HL-60/S4 treated with phorbol 12-myristate 13-acetate at 8.2 ng/mL for 4 days and 3 days (cell line): ENCODE results near the gene MMP12.
"Not testable (repeated sequence)": the region's sequence is repeated elsewhere in the genome, so short reads cannot be mapped to it uniquely, and the experiment has no call there.

Experiments used
- in situ Hi-C: fragments of 300-500 bp; cut with MboI; formaldehyde crosslinking; loops from 2 replicates; pipeline ENCODE4 v1.15.0; 2022; ENCODE audit warnings: low sequenced_read_pairs

The MMP12 gene

DNA sequence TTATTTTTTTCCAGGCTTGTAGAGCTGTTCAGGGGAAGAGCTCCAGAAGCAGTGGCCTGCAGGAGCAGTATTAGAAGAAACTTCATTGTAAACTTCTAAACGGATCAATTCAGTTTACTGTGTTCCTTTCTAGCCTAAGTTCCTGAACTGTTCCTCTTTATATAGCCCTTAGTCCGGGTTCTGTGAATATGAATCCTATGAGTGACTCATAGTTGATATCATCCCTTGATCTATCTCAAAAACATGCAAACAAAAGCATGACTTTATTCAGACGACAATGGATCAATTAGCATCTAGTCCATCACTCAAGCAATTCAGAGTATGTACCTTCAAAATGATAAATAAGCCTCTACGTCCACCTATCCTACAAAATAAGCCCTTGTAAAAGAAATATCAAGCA lies at the start of gene MMP12:
Gene MMP12 (minus strand): TSS at position 131 of the 400 bp plus-strand sequence. CDS start 45 bp downstream, at position 86.
- in situ Hi-C loops, result no loop called here

DNA sequence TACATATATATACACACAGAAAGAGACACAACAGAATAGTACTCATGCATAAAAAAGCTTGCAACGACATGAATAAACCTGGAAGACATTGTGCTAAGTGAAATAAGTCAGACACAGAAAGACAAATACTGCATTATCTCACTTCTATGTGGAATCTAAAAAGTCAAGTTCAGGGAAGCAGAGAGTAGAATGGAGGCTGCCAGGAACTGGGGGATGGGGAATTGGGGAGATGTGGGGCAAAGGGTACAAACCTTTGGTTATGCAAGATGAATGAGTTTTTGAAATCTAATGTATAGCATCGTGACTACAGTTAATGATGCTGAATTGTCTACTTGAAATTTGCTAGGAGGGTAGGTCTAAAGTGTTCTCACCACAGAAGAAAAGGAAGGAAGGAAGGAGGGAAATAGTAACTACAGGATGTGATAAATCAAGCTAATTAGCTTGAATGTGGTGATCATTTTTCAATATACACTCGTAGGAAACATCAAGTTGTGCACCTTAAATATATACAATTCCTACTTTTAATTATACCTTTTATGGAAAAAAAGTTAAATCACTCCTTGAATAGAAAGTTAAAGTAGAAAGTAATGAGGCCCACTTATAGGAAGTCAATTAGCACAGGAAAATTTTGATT lies 46.9 kb upstream of the MMP12 start:
- in situ Hi-C loops, result no loop called here

DNA sequence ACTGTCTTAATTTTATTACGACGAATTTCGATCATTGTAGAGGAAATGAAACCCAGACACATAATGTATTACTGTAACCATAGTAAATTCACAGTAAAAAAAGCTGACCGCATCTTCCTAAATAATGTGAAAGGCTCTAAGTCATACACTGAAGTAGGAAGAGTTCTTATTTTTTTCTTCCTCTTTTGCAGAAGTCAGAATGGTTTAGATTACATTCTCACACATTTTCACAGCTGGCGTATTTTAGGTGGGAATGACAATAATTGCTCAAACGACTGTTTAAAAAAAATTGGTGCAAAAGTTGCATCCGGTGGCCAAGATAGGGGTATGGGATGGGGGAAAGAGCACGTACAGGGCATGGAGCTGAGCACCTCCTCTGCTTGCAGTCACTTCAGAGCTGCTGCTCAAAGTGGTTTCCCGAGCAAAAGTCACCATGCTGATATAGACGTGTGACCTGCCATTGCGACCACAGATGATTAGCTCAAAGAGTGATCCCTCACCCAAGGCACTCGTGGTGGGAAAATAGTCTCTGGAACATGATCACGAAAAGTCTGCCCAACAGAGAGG lies 45.4 kb upstream of the MMP12 start:
- in situ Hi-C loops, result no loop called here

DNA sequence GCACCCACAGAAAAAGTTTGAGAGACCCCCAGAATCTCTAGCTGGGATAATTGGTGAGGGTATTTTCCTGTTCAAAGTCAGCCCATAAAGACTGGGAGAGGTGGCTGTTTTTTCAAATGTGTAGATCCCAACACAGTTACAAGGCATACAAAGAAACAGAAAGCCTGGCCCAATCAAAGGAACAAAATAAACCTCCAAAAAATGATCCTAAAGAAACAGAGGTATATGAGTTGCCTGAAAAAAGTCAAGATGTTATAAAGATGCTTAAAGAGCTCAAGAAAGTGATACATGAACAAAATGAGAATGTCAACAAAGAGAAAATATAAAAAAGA lies 40.2 kb upstream of the MMP12 start:
- in situ Hi-C loops, result no loop called here

DNA sequence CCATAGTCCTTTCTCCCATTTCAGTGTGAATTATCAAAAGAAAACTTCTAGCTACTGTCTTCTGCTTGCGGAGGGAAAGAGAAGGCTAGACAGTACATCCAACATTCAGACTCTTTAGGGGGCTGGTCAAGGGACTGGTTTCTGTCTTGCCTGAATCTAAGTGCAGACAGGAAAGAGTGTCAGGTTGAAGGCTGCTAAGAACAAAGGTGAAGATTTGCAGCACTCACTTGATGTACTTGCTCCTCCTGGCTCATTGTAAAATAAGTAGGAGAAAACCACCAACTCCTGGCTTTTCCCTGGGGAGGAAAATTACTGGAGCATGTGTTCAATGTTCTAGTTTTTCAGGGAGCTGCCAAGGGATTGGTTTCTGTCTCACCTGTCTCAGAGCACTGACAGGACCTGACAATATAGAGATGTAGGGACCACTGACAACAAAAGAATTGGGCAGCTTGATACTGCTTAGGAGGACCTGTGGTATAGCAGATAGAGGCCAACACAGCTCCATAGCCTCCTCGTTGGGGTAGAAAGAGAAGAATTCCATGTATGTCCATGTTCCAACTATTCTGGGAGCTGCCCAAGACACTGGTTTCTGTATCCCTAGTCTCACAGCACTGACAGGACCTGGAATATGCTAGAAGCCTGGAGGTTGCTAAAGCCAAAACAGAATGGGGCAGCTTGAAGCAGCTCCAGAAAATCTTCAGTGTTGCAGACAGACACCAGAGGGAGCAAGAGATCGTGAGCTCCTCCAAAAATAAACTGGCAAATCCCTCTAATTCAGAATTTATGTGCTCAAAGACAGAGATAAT lies 39.7 kb upstream of the MMP12 start:
- in situ Hi-C loops, result no loop called here

- in situ Hi-C loops, result no loop called here
These were observed 37.7 kb upstream of the MMP12 start for GRCh38 chr11:102912482-102912830.

DNA sequence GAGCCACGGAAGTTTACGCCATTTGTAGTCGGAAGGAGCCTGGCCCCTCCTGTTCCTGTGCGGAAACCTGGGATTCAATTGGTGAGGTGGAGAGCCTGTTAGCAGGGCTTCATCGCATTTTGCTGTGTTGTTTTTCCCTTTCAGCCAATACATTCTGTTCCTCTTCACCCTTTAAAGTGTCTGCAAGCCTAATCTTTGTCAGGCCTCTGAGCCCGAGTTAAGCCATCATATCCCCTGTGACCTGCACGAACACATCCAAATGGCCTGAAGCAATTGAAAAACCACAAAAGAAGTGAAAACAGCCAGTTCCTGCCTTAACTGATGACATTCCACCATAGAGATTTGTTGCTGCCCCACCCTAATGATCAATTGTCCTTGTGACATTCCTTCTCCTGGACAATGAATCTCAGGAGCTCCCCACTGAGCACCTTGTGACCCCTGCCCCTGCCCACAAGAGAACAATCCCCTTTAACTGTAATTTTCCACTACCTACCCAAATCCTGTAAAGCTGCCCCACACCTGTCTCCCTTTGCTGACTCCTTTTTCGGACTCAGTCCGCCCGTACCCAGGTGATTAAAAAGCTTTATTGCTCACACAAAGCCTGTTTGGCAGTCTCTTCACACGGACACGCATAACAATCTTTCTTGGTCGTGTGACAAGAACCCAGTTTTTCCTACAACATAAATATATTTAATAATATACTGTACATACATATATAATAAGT lies 37.1 kb upstream of the MMP12 start:
- in situ Hi-C loops, result no loop called here

- in situ Hi-C loops, result not testable (repeated sequence)
These were observed 31.1 kb upstream of the MMP12 start for GRCh38 chr11:102905848-102906247.

- in situ Hi-C loops, result not testable (repeated sequence)
These were observed 29.1 kb upstream of the MMP12 start for GRCh38 chr11:102903895-102904294.

- in situ Hi-C loops, result no loop called here
These were observed 25.6 kb upstream of the MMP12 start for GRCh38 chr11:102900346-102900745.

DNA sequence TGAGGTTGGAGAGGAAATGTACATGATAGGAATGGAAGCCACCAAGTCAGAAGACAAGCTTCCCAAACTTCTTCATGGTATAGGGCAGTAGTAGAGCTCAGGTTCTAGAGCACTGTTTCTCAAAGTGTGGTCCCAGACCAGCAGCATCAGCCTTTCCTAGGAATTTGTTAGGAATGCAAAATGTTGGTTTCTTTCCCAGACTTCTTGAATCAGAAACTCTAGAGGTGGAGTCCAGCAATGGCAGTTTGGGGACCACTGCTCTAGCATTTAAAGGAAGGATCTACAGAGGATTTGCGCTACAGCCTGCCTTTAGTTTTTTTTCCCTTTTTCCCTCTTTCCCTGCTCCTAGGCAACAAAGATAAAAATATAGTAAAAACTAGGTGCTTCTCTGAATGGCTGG lies 17.0 kb upstream of the MMP12 start:
- in situ Hi-C loops, result no loop called here

DNA sequence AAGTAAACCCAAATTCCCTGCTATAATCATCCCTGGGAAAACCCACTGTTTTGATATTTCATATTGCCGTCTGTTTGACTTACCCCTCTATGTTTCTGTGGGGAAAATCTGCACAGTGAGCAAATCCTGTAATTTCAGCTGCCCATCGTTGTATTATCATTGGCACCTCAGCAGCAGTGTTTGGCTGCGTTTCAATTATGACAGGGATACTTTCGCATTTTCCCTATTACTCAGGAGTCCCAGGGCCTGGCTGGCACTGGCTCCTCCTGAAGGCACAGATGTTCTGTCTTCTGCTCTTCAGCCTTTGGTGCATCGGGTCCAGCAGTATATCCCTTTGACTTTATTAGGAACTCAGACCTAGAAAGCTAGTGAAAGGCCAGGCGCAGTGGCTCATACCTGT lies 12.2 kb upstream of the MMP12 start:
- in situ Hi-C loops, result no loop called here

DNA sequence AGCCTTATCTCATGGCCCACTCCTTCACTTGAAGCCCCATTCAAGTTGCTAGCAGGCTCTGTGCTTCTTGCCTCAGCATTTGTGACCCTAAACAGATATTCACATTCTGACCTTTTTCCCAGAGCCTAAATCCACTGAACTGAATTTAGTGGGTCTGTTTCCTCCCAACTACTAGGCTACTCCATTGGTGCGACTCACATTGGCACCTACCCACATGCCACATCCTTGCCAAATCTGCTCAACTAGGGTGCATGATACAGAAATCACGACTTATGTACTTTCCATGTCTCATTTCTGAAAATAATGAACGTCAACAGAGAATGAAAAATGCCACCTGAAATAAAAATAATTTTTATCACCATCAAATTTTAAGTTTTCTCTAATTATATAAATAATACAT lies 8.4 kb upstream of the MMP12 start:
- in situ Hi-C loops, result no loop called here

GRCh38 chr11:102882389-102883024 lies 7.7 kb upstream of the MMP12 start:
- in situ Hi-C loops, result no loop called here

GRCh38 chr11:102879801-102880200 lies 5.0 kb upstream of the MMP12 start:
- in situ Hi-C loops, result no loop called here

GRCh38 chr11:102878595-102878994 lies 3.8 kb upstream of the MMP12 start:
- in situ Hi-C loops, result no loop called here

GRCh38 chr11:102869354-102869964 lies 5.3 kb downstream of the MMP12 start:
- in situ Hi-C loops, result not testable (repeated sequence)

DNA sequence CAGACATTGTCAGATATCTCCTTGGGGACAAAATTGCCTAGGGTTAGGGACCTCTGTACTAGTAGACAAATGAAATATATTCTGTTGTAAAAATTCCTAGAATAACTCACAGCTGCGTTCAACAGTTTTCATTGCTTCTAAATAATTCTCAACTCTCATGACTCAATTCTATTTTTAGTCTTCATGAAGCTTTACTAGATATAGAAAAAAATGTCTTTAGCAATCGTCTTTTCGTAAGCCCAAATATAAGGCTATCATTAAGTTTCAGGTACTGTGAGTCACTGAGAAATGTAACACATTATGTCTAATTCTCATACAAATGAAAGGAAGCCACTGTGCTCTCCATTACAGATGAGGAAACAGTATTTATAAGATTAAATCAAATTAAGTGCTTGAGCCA lies 6.4 kb downstream of the MMP12 start:
- in situ Hi-C loops, result no loop called here

- in situ Hi-C loops, result no loop called here
These were observed 10.1 kb downstream of the MMP12 start for GRCh38 chr11:102864724-102865123.

DNA sequence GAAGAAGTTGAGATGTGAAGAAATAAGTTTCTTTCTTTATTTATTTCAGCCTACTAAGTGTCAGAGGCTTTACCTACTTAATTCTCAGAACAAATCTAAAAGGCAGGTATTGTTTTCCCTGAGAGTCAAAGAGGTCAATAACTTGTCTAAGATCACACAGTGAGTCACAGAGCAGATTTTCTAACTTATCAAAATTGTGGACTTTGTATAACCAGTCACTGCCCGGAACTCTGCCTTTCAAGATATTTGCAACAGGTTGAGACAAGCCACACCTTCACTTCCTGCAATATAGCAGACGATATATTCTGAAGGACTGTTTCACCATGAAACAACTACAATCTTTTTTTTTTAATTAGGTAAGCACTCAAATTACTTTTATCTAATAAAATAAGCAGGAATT lies 20.8 kb downstream of the MMP12 start:
- in situ Hi-C loops, result no loop called here

DNA sequence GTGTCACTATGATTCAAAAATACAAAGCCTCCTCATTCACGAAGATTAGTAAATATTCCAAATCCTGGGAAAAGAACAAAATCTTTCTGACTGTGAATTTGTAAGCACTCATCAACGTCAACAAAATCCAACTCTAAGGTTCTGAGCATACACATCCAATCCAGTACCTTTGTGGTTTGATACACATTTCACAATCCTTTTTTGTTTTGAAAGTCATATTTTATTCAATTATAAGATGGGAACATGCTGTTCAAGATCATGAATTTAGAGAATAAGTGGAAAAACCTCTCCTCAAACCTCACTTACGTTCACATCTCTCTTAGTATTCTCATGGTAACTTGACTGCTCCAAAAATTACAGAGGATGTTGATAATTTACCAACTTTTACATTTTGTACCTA lies 21.7 kb downstream of the MMP12 start:
- in situ Hi-C loops, result no loop called here
